Measurements from ENCODE around the gene SH3BGRL.

SH3BGRL gene

DNA sequence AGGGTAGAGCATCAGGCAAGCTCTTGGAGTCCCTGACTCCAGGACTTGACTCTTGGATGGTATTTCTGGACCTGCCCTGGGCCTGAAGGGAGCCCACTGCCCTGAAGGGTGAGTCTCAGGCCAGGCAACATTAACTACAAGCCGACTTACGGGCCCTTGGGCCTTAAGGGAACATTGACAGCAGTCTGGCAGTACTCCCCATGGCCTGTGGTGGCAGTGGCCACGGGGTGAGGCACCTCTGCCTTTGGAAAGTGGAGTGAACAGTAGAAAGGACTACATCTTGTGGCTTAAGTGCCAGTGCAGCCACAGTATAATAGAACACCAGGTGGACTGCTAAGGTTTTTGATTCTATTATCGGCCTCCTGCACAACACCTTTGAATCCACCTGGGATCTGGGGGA lies 36.3 kb downstream of the SH3BGRL start:
- H2AFZ ChIP-seq (ENCODE audit: low read length) = no peak overlapping the region
- no peaks in the 10 kb centered on the region for H3F3A ChIP-seq (ENCODE audit: insufficient read depth, low read length)
- H3K9me2 ChIP-seq (replicated peaks; ENCODE audit: insufficient read depth, low read length) = no peaks in the 10 kb centered on the region
- H3K27ac ChIP-seq (ENCODE audit: low read length) = no peak overlapping the region
- H3K9ac ChIP-seq (ENCODE audit: low read length) = no peak overlapping the region
- H3K9me3 ChIP-seq (replicated peaks; ENCODE audit: insufficient read depth, low read length) = no peaks in the 10 kb centered on the region
- no peaks in the 10 kb centered on the region for H3K79me2 ChIP-seq (ENCODE audit: low read length)
- H3K4me2 ChIP-seq (ENCODE audit: low read depth, low read length) = no peak overlapping the region
- TF ChIP-seq CTCF (IDR thresholded peaks at IDR 0.05; ENCODE audit: low read length) = no peak
- no peak for TF ChIP-seq EZH2 (optimal IDR thresholded peaks at IDR 0.05; ENCODE audit: low read depth, low read length)
- no peak for TF ChIP-seq EZH2phosphoT487 (IDR thresholded peaks at IDR 0.05; ENCODE audit: low read length)
- no peaks in the 10 kb centered on the region for H3K36me3 ChIP-seq (replicated peaks; ENCODE audit: insufficient read depth, low read length)
- no peaks in the 10 kb centered on the region for H3K4me1 ChIP-seq (ENCODE audit: low read length)
- no peaks in the 10 kb centered on the region for H4K20me1 ChIP-seq (ENCODE audit: insufficient read depth, low read length)
- no peaks in the 10 kb centered on the region for H3K27me3 ChIP-seq (replicated peaks; ENCODE audit: insufficient read depth, low read length)
- no peak for DNase-seq
- H3K4me3 ChIP-seq (ENCODE audit: low read length) = no peak overlapping the region

GRCh38 chrX:81240701-81241331 lies 38.9 kb downstream of the SH3BGRL start:
- Histone ChIP-seq H4K20me1 (ENCODE audit: insufficient read depth, low read length) (no peaks in the 10 kb centered on the region), H3K27me3 (replicated peaks; ENCODE audit: insufficient read depth, low read length) (no peaks in the 10 kb centered on the region), H3F3A (ENCODE audit: insufficient read depth, low read length) (no peaks in the 10 kb centered on the region), H3K9me2 (replicated peaks; ENCODE audit: insufficient read depth, low read length) (no peaks in the 10 kb centered on the region), H3K9me3 (replicated peaks; ENCODE audit: insufficient read depth, low read length) (no peaks in the 10 kb centered on the region), H3K4me3 (ENCODE audit: low read length) (no peak overlapping the region), H3K4me1 (ENCODE audit: low read length) (no peaks in the 10 kb centered on the region), H3K79me2 (ENCODE audit: low read length) (no peaks in the 10 kb centered on the region), H3K27ac (ENCODE audit: low read length) (no peak overlapping the region), H3K9ac (ENCODE audit: low read length) (no peak overlapping the region), H2AFZ (ENCODE audit: low read length) (no peak overlapping the region), H3K36me3 (replicated peaks; ENCODE audit: insufficient read depth, low read length) (no peaks in the 10 kb centered on the region), H3K4me2 (ENCODE audit: low read depth, low read length) (no peak overlapping the region)
- no peak for DNase-seq
- no peak for TF ChIP-seq CTCF (IDR thresholded peaks at IDR 0.05; ENCODE audit: low read length)
- no peak for TF ChIP-seq EZH2 (optimal IDR thresholded peaks at IDR 0.05; ENCODE audit: low read depth, low read length)
- no peak for TF ChIP-seq EZH2phosphoT487 (IDR thresholded peaks at IDR 0.05; ENCODE audit: low read length)

DNA sequence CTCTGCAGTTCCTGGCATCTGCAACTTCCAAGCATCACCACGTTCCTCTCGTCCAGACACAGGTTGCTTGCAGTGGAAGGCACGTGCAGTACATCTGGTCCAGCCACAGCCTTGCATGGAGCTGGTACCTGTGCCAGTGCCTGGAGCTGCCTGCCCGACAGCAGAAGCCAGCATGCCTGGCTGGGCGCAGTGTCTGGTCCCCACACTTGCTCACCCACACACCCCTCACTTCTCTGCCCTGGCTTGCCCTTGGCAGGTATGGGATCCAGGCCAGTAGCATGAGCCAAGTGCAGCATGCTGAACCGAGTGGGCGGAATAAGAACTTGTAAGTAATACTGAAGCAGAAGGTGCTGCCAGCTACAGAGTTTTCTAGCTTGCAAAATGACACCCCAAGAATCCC lies 39.9 kb downstream of the SH3BGRL start:
- H3K79me2 ChIP-seq (ENCODE audit: low read length) = no peaks in the 10 kb centered on the region
- no peaks in the 10 kb centered on the region for H3F3A ChIP-seq (ENCODE audit: insufficient read depth, low read length)
- no peak overlapping the region for H2AFZ ChIP-seq (ENCODE audit: low read length)
- no peak for DNase-seq
- no peak overlapping the region for H3K27ac ChIP-seq (ENCODE audit: low read length)
- no peak overlapping the region for H3K9ac ChIP-seq (ENCODE audit: low read length)
- H3K4me2 ChIP-seq (ENCODE audit: low read depth, low read length) = no peak overlapping the region
- no peaks in the 10 kb centered on the region for H3K27me3 ChIP-seq (replicated peaks; ENCODE audit: insufficient read depth, low read length)
- TF ChIP-seq EZH2 (optimal IDR thresholded peaks at IDR 0.05; ENCODE audit: low read depth, low read length) (no peak), EZH2phosphoT487 (IDR thresholded peaks at IDR 0.05; ENCODE audit: low read length) (no peak), CTCF (IDR thresholded peaks at IDR 0.05; ENCODE audit: low read length) (no peak)
- H4K20me1 ChIP-seq (ENCODE audit: insufficient read depth, low read length) = no peaks in the 10 kb centered on the region
- no peaks in the 10 kb centered on the region for H3K4me1 ChIP-seq (ENCODE audit: low read length)
- H3K36me3 ChIP-seq (replicated peaks; ENCODE audit: insufficient read depth, low read length) = no peaks in the 10 kb centered on the region
- no peak overlapping the region for H3K4me3 ChIP-seq (ENCODE audit: low read length)
- no peaks in the 10 kb centered on the region for H3K9me2 ChIP-seq (replicated peaks; ENCODE audit: insufficient read depth, low read length)
- no peaks in the 10 kb centered on the region for H3K9me3 ChIP-seq (replicated peaks; ENCODE audit: insufficient read depth, low read length)
